A549 (cell line): ENCODE data around the gene AFG1L. TPM values are rescaled to one million over a fixed set of nuclear protein-coding genes. Genes with fewer than 3 reads are reported as not detected.
"Not testable (repeated sequence)": the region's sequence is repeated elsewhere in the genome, so short reads cannot be mapped to it uniquely, and the experiment has no call there.

Experiments used
- ATAC-seq, 2 experiments: fragments of 200-7000 bp in 1 of 2; fragments of >200 bp in 1 of 2; cut with Nextera tagmentation in 1 of 2; cut with Tn5 transposase in 1 of 2; 3 replicates each; pipeline versions ENCODE4 v1.8.0 to v1.9.1; 2018 to 2020; ENCODE audit warnings: mild to moderate bottlenecking in 1 of 2, moderate library complexity in 1 of 2
- CTCF ChIA-PET: fragments of 300-600 bp; sonication (Branson Sonifier 250); formaldehyde crosslinking; extraction: SDS; loops from one replicate; lab custom pipeline; 2021; ENCODE audit warnings: antibody characterized with exemption, inconsistent platforms; lab: Yijun Ruan, JAX
- POLR2A ChIA-PET: fragments of 350-600 bp; formaldehyde crosslinking; extraction: SDS; loops from one replicate; lab custom pipeline; 2021; ENCODE audit warnings: antibody characterized with exemption, inconsistent platforms; lab: Yijun Ruan, JAX
- DNase-seq, 2 experiments: peaks; one replicate each; pipeline versions ENCODE4 v3.0.0 to v3.0.0-alpha.2; 2011 to 2016; ENCODE audit warnings: low read depth in 1 of 2, low spot score in 1 of 2
- FAIRE-seq: peaks from 2 replicates; lab custom pipeline; 2011; peaks lifted over from hg19 to GRCh38; lab: Jason Lieb, UNC
- H3K27ac ChIP-seq, 2 experiments: fragments of >200 bp; sonication (Bioruptor Twin); formaldehyde crosslinking; 3 replicates each; pipeline ENCODE4 v1.5.1; 2016 to 2017
- H3K4me1 ChIP-seq: fragments of >200 bp; sonication (Bioruptor Twin); formaldehyde crosslinking; 3 replicates; pipeline ENCODE4 v1.6.1; 2016
- H3K4me2 ChIP-seq: fragments of >200 bp; sonication (Bioruptor Twin); formaldehyde crosslinking; 3 replicates; pipeline ENCODE4 v1.6.1; 2016
- H3K4me3 ChIP-seq: fragments of >200 bp; sonication (Bioruptor Twin); formaldehyde crosslinking; 3 replicates; pipeline ENCODE4 v1.5.1; 2016
- H3K9me3 ChIP-seq: fragments of >200 bp; sonication (Bioruptor Twin); formaldehyde crosslinking; 3 replicates; pipeline ENCODE4 v1.6.1; 2016
- CBX2 ChIP-seq: fragments of 200-600 bp; sonication (generic); IDR thresholded peaks from 2 replicates; pipeline ENCODE4 v1.6.1; 2016; ENCODE audit warnings: low read depth, mild to moderate bottlenecking, borderline replicate concordance
- CTCF ChIP-seq: fragments of >200 bp; sonication (Bioruptor Twin); formaldehyde crosslinking; IDR thresholded peaks from 3 replicates; pipeline ENCODE4 v1.5.1; 2016
- EHF ChIP-seq: fragments of 250-450 bp; sonication (Bioruptor Pico); IDR thresholded peaks from 2 replicates; pipeline ENCODE4 v1.5.0; 2020; ENCODE audit warnings: mild to moderate bottlenecking
- EP300 ChIP-seq, 2 experiments: fragments of >200 bp; sonication (Bioruptor Twin); formaldehyde crosslinking; IDR thresholded peaks; 2 replicates in 1 of 2; 3 replicates in 1 of 2; pipeline ENCODE4 v1.6.1; 2016 to 2017
- FOSB ChIP-seq: fragments of 250-450 bp; sonication (Bioruptor Pico); IDR thresholded peaks from 2 replicates; pipeline ENCODE4 v1.5.0; 2020; ENCODE audit warnings: mild to moderate bottlenecking, moderate library complexity
- FOSL2 ChIP-seq, 2 experiments: fragments of 450-650 bp in 1 of 2; fragments of >200 bp in 1 of 2; sonication (Bioruptor Twin) in 1 of 2; formaldehyde crosslinking; IDR thresholded peaks; 2 replicates each; pipeline versions ENCODE4 v1.5.0 to v1.6.1; 2016 to 2020; ENCODE audit warnings: mild to moderate bottlenecking in 1 of 2, moderate library complexity in 1 of 2
- GATA3 ChIP-seq: IDR thresholded peaks from 2 replicates; pipeline ENCODE4 v1.6.1; 2012; ENCODE audit warnings: borderline replicate concordance
- HMGXB4 ChIP-seq: fragments of 250-450 bp; sonication (Bioruptor Pico); IDR thresholded peaks from 2 replicates; pipeline ENCODE4 v1.5.0; 2021; ENCODE audit warnings: mild to moderate bottlenecking, moderate library complexity, borderline replicate concordance
- JUN ChIP-seq, 2 experiments: fragments of >200 bp; sonication (Bioruptor Twin); formaldehyde crosslinking; IDR thresholded peaks; 2 replicates in 1 of 2; 3 replicates in 1 of 2; pipeline ENCODE4 v1.6.1; 2016 to 2017
- JUNB ChIP-seq: fragments of >200 bp; sonication (Bioruptor Twin); formaldehyde crosslinking; IDR thresholded peaks from 2 replicates; pipeline ENCODE4 v1.6.1; 2016
- KDM5A ChIP-seq: fragments of 200-600 bp; sonication (generic); IDR thresholded peaks from 2 replicates; pipeline ENCODE4 v1.6.1; 2016; ENCODE audit warnings: antibody characterized with exemption, mild to moderate bottlenecking
- MAZ ChIP-seq: fragments of 150-350 bp; IDR thresholded peaks from 2 replicates; pipeline ENCODE4 v1.6.1; 2014; ENCODE audit warnings: antibody characterized with exemption, low read depth, low read length, borderline replicate concordance
- NPAS2 ChIP-seq: fragments of 250-450 bp; sonication (Bioruptor Pico); IDR thresholded peaks from 2 replicates; pipeline ENCODE4 v1.8.0; 2022; ENCODE audit warnings: mild to moderate bottlenecking, moderate library complexity, borderline replicate concordance
- PHF8 ChIP-seq: fragments of 200-600 bp; sonication (generic); IDR thresholded peaks from 2 replicates; pipeline ENCODE4 v1.6.1; 2016; ENCODE audit warnings: low read depth, mild to moderate bottlenecking, antibody characterized with exemption, moderate library complexity, borderline replicate concordance
- REST ChIP-seq: fragments of 200-600 bp; sonication (generic); IDR thresholded peaks from 2 replicates; pipeline ENCODE4 v1.6.1; 2016; ENCODE audit warnings: antibody characterized with exemption, mild to moderate bottlenecking, moderate library complexity
- SMC3 ChIP-seq: fragments of >200 bp; sonication (Bioruptor Twin); formaldehyde crosslinking; IDR thresholded peaks from 3 replicates; pipeline ENCODE4 v1.6.1; 2018; ENCODE audit warnings: inconsistent platforms
- SREBF2 ChIP-seq: fragments of 450-650 bp; IDR thresholded peaks from 2 replicates; pipeline ENCODE4 v1.6.1; 2014; ENCODE audit warnings: mild to moderate bottlenecking, moderate library complexity
- TFCP2L1 ChIP-seq: fragments of 250-450 bp; sonication (Bioruptor Pico); IDR thresholded peaks from 2 replicates; pipeline ENCODE4 v1.5.0; 2021; ENCODE audit warnings: mild to moderate bottlenecking
- USF2 ChIP-seq: fragments of 450-650 bp; IDR thresholded peaks from 2 replicates; pipeline ENCODE4 v1.6.1; 2014; ENCODE audit warnings: antibody characterized with exemption
- ZC3H11A ChIP-seq: fragments of 450-650 bp; IDR thresholded peaks from 2 replicates; pipeline ENCODE4 v1.6.1; 2014; ENCODE audit warnings: antibody characterized with exemption, mild to moderate bottlenecking
- WGBS: methylation state at CpG from one replicate; pipeline ENCODE4 v1.1.6; 2017; ENCODE audit errors: missing lambda C conversion rate; 5-methylcytosine and 5-hydroxymethylcytosine counted together
- polyA plus RNA-seq, 4 experiments: library from polyadenylated mRNA; depleted of rRNA in 3 of 4; stranded (reverse); fragments of >200 nt; fragmentation: RNase III in 1 of 4; extraction: RNeasy Plus Mini Kit Qiagen cat#74134 plus additional on column Dnase treatment in 1 of 4; gene quantifications; 2 replicates in 3 of 4; 3 replicates in 1 of 4; pipeline ENCODE4 v1.2.3, GENCODE V29; 2011 to 2017
- TF ChIP-seq, protein P1 (sequence below): fragments of >200 bp; sonication (Bioruptor Twin); formaldehyde crosslinking; IDR thresholded peaks from 3 replicates; pipeline ENCODE4 v1.6.1; 2016

AFG1L gene
- polyA plus RNA-seq, 2 of the 4 experiments (the other 2 are of a cell fraction) = 1.3 to 2.3 TPM

- no peak for TF ChIP-seq HMGXB4 (CRISPR knock-in tag)
Measured at GRCh38 chr6:108535114-108535742, 240.4 kb downstream of the AFG1L start (continued).

DNA sequence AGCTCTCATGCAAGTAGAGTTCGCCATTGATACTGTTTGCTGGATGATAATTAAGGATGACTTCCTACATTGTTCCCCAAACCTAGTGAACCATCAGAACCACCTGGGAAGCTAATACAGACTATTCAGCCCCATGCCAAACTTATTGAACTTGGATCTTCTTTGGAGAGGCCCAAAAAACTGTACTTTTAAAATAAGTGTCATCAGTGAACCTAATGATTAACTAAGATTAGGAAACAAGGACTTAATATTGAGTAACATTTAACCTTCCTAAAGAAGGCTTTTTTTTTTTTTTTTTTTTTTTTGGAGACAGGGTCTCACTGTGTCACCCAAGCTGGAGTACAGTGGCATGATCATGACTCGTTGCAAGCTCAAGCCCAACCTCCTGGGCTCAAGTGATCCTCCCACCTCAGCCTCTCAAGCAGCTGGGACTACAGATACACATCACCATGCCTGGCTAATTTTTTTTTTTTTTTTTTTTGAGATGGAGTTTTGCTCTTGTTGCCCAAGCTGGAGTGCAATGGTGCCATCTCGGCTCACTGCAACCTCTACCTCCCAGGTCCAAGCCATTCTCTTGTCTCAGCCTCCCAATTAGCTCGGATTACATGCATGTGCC lies 241.2 kb downstream of the AFG1L start:
- not testable (repeated sequence) for FAIRE-seq, H3K4me3 ChIP-seq, H3K9me3 ChIP-seq, ATAC-seq, H3K27ac ChIP-seq, H3K4me2 ChIP-seq, H3K4me1 ChIP-seq, DNase-seq
- ChIA-PET CTCF (interaction anchor here (1.3 kb wide), 1 partner anchor 300 kb away, joined by 3 read pairs; no protein-coding TSS in a partner anchor), POLR2A (interaction anchor here (0.7 kb wide), 1 partner anchor 539 kb away, joined by 7 read pairs; no protein-coding TSS in a partner anchor)
- WGBS = 54% methylated on average over 4 of the region's 4 CpGs

GRCh38 chr6:108541843-108542759 lies 247.2 kb downstream of the AFG1L start:
- Histone ChIP-seq H3K4me1 (no peaks in the 10 kb centered on the region), H3K4me3 (peak overlapping the region; percentile 16; the same call in 2 of the 3 replicates), H3K9me3 (0 out of 3 replicates have a peak, but pooled peaks cover 3% of the 10 kb centered on the region), H3K27ac (no peak overlapping the region), H3K4me2 (peak overlapping the region; percentile 68)
- ChIA-PET POLR2A (interaction anchor here (0.6 to 1.0 kb wide), 3 partner anchors 16 to 306 kb away, joined by 3 read pairs; partner anchors contain the start of gene ARMC2), CTCF (interaction anchor here (0.6 to 7.4 kb wide), 34 partner anchors 9 to 1379 kb away, joined by 3 to 79 read pairs (median 4); no protein-coding TSS in a partner anchor)
- no peak for FAIRE-seq
- 5% methylated on average over 5 of the region's 5 CpGs for WGBS
- ATAC-seq = peak; percentile 87 to 95
- DNase-seq = peak; percentile 40 to 73
- TF ChIP-seq PHF8 = no peak
- no peak for TF ChIP-seq EHF (CRISPR knock-in tag)
- TF ChIP-seq FOSL2 (IDR thresholded peaks at IDR 0.05) = no peak
- no peak for TF ChIP-seq FOSL2 (CRISPR knock-in tag; IDR thresholded peaks at IDR 0.05)
- TF ChIP-seq ZC3H11A = no peak
- no peak for TF ChIP-seq USF2
- peak; percentile 94 for TF ChIP-seq SMC3
- no peak for TF ChIP-seq SREBF2
- no peak for TF ChIP-seq NPAS2 (CRISPR knock-in tag)
- TF ChIP-seq CBX2 = no peak
- TF ChIP-seq GATA3 = no peak
- no peak for TF ChIP-seq EP300 (IDR thresholded peaks at IDR 0.05)
- TF ChIP-seq, protein P1, sequence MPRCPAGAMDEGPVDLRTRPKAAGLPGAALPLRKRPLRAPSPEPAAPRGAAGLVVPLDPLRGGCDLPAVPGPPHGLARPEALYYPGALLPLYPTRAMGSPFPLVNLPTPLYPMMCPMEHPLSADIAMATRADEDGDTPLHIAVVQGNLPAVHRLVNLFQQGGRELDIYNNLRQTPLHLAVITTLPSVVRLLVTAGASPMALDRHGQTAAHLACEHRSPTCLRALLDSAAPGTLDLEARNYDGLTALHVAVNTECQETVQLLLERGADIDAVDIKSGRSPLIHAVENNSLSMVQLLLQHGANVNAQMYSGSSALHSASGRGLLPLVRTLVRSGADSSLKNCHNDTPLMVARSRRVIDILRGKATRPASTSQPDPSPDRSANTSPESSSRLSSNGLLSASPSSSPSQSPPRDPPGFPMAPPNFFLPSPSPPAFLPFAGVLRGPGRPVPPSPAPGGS = no peak
- TF ChIP-seq MAZ = no peak
- no peak for TF ChIP-seq KDM5A
- TF ChIP-seq REST = no peak
- peak; percentile 92 for TF ChIP-seq CTCF
- TF ChIP-seq JUNB = no peak
- TF ChIP-seq TFCP2L1 = no peak
- TF ChIP-seq FOSB (CRISPR knock-in tag) = no peak
- TF ChIP-seq JUN (IDR thresholded peaks at IDR 0.05) = no peak
